ENCODE data around the gene SETD1A. TPM values are rescaled to one million over a fixed set of nuclear protein-coding genes. Genes with fewer than 3 reads are reported as not detected.

SETD1A gene
- total RNA-seq (2022; extraction: Qiagen RNA extraction), result 18.3 to 20.3 TPM (median 18.6 TPM) in 5 replicates

GRCh38 chr16:30957456-30958174, at the start of gene SETD1A:
SETD1A (plus strand) TSS chr16:30957754; CDS start chr16:30958732, 978 bp downstream.

GRCh38 chr16:30923554-30924075, 33.9 kb upstream of the SETD1A start, which contains the start of gene FBXL19:
FBXL19 (plus strand) TSS chr16:30923572; CDS start chr16:30925755, 2,183 bp downstream.

DNA sequence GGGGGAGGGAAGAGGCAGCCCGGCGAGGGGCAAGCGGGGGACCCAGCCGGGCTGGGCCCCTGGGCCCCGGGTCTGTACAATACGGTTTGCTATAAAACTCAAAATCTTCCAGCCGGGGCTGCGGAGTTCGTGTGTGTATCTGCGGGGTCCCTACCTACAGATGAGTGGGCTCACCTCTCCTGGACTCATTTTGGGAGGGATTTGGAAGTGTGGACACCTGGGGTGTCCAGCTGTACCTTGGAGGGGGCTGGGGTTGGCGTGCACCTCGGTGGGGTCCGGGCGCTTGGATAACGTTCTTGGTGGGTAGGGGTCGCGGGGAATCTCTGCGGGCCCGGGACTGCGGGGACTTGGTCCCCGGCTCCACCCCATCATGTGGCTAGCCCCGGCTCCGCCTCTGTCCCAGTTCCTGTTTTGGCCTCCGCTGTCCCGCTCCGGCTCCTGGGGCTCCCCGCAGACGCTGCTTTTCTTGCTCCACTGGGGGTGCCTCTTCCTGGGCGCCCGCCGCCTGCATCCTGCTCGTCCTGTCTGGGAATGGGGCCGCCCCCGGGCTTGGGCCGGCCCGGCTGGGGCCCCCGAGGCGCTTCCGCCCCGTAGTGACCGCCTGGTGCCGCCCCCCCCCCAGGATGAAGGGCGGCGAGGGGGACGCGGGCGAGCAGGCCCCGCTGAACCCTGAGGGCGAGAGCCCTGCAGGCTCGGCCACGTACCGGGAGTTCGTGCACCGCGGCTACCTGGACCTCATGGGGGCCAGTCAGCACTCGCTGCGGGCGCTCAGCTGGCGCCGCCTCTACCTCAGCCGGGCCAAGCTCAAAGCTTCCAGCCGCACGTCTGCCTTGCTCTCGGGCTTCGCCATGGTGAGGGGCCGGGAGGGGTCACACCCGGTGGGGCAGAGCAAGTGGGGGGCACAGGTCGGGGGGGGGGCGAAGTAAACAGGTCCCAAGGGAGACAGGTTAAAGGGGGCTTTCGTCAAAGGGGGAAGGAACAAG, 8.6 kb upstream of the SETD1A start, which contains the start of gene ORAI3:
Gene ORAI3, plus strand, starts transcription at position 402 of the 983 bp plus-strand sequence. Its CDS starts 222 bp downstream, at position 624.

DNA sequence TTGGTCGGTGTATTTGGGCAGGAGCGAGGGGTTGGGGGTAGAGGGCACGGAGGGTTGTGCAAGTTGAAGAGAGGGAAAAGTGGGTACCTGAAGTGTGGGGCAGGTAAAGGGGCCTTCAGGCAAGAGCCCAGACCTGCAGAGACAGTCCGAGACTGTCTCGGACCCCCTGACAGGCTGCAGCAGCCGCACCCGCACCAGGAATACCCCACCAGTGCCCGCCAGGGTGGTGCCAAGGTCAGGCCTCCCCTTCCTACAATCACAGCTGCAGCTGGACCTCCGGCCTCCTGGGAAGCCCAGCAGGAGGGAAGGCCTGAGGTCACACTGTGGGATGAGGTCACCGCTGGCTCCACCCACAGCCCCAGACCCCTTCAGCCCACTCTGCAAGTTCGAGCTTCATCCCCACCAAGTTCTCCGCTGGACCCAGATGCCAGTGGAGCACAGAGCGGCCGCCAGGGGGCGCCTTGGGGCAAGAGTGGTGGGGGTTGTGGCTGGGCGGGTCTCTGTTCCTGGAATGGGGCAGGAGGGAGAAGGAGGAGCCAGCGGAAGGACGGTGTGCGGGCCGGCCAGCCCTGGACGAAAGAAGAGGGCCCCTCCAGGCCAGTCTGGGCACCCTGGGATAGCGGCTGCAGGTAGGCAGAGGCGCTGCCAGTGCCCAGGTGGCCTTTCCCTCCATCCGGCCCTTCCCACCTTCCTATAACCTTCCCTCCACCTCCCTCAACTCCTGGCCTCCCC, 27.3 kb downstream of the SETD1A start, which contains the start of gene HSD3B7:
Gene HSD3B7, plus strand, starts transcription at position 539 of the 732 bp plus-strand sequence. CDS start 452 bp downstream, outside the sequence.

DNA sequence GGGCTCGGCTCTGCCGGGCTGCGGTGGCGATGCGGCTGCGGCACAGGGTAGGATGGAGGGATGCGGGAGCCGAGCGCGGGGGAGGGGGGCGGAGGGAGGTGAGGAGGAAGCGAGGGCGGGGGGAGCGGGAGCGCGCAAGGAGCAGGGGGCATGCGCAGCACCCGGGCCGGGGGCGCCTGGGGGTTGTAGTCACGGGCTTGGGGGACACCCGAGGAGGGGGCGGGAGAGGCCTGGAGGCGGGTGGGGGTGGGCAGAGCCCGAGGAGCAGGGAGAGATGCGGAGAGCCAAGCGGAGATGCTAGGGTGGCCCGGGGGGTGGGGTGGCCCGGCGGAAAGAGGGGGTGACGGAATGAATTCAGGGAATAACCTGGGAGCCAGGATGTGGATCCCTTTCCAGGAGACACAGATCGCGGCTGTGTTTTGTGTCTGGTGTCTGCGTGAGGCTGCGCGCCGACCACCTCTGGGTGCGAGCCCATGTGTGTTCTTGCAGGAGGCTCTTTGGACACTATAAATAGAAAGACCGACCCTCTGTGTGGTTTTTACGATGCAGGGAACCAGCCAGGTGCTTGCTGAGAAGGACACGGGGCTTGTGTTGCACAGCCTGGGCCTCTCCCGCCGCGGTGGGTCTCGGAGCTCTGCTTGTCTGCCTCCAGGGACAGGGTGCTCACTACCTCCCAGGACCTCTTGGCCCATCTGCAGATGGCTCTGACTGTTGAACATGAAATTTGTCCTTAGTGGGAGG, 53.2 kb downstream of the SETD1A start, which contains the start of gene STX1B:
Gene STX1B, minus strand, starts transcription at position 54 of the 741 bp plus-strand sequence. CDS start 242 bp downstream, outside the sequence.

DNA sequence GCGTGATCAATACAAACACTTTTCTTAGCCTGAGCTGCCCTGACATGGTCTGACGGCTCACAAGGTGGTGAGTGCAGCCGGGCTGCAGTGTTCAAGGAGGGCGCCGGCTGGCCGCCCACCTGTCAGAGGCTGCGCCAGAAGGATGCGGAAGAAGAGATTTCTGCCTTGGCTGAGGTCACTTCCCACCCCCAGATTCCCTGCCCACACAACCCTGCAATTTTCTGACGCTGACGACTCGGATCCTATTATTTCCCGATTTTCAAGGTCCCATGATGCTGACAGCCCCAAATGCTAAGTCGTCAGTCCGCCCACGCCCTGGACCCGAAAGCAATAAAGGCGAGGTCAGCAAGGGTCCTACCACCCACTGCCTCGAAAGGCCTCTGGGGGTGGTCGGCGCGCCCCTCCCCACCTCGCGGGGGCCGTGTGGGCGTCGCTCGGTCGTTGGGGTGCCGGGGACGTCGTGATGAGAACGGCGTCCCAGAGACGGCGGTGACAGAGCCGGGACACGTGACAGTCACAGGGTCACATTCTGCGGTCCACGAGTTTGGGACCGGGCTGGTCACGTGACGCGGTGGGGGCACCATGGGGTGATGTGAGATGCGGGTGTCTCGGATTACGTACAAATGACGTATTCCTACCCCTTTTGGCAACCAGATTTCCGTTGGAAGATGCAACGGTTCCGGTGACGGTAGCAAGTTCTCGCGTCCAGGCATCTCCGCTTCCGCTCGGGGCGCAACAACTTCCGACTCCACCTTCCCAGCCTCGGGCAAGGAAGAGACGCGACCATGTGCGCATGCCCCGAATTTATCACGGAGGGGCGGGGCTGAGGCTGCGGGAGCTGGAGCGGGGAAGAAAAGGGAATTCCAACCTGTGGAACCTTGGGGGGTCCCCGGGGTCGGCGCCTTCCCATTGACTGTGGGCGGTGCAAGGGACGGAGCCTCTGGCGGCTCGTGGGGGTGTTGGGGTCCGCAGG, 75.5 kb downstream of the SETD1A start, which contains the start of gene STX4:
Gene STX4, plus strand, starts transcription at position 823 of the 973 bp plus-strand sequence. CDS start 248 bp downstream, outside the sequence.

Other genes with a start within 250 kb of the SETD1A start
- 19.5 to 30.8 TPM (median 26.9 TPM) in 5 replicates for gene PHKG2, start 209.3 kb upstream of the SETD1A start, total RNA-seq (2022; extraction: Qiagen RNA extraction)
- 4.5 to 9.0 TPM (median 8.0 TPM) in 5 replicates for gene CFAP119, start 195.7 kb upstream of the SETD1A start, total RNA-seq (2022; extraction: Qiagen RNA extraction)
- 70.9 to 82.8 TPM (median 79.3 TPM) in 5 replicates for gene RNF40, start 195.4 kb upstream of the SETD1A start, total RNA-seq (2022; extraction: Qiagen RNA extraction)
- 16.0 to 19.7 TPM (median 17.4 TPM) in 5 replicates for gene ZNF629, start 170.5 kb upstream of the SETD1A start, total RNA-seq (2022; extraction: Qiagen RNA extraction)
- 26.3 to 45.4 TPM (median 43.8 TPM) in 5 replicates for gene BCL7C, start 63.7 kb upstream of the SETD1A start, total RNA-seq (2022; extraction: Qiagen RNA extraction)
- 0.16 to 0.29 TPM (median 0.17 TPM) in 5 replicates for gene CTF1, start 61.1 kb upstream of the SETD1A start, total RNA-seq (2022; extraction: Qiagen RNA extraction)
- gene FBXL19, start 34.2 kb upstream of the SETD1A start, total RNA-seq (2022; extraction: Qiagen RNA extraction), result 12.0 to 20.0 TPM (median 16.8 TPM) in 5 replicates
- 10.3 to 14.7 TPM (median 12.3 TPM) in 5 replicates for gene ORAI3, start 8.7 kb upstream of the SETD1A start, total RNA-seq (2022; extraction: Qiagen RNA extraction)
- gene HSD3B7, start 27.5 kb downstream of the SETD1A start, total RNA-seq (2022; extraction: Qiagen RNA extraction), result 13.5 to 17.0 TPM (median 14.5 TPM) in 5 replicates
- 1.4 to 1.7 TPM (median 1.6 TPM) in 5 replicates for gene STX1B, start 52.9 kb downstream of the SETD1A start, total RNA-seq (2022; extraction: Qiagen RNA extraction)
- gene STX4, start 75.8 kb downstream of the SETD1A start, total RNA-seq (2022; extraction: Qiagen RNA extraction), result 49.2 to 67.7 TPM (median 62.8 TPM) in 5 replicates
- 13.2 to 20.9 TPM (median 15.8 TPM) in 5 replicates for gene ZNF668, start 116.5 kb downstream of the SETD1A start, total RNA-seq (2022; extraction: Qiagen RNA extraction)
- 9.3 to 10.8 TPM (median 9.9 TPM) in 5 replicates for gene ZNF646, start 116.7 kb downstream of the SETD1A start, total RNA-seq (2022; extraction: Qiagen RNA extraction)
- 1.1 to 2.1 TPM (median 1.4 TPM) in 5 replicates for gene PRSS53, start 131.2 kb downstream of the SETD1A start, total RNA-seq (2022; extraction: Qiagen RNA extraction)
- 99.8 to 149 TPM (median 147 TPM) in 5 replicates for gene VKORC1, start 137.0 kb downstream of the SETD1A start, total RNA-seq (2022; extraction: Qiagen RNA extraction)
- gene BCKDK, start 150.6 kb downstream of the SETD1A start, total RNA-seq (2022; extraction: Qiagen RNA extraction), result 42.8 to 59.1 TPM (median 54.4 TPM) in 5 replicates
- gene KAT8, start 159.9 kb downstream of the SETD1A start, total RNA-seq (2022; extraction: Qiagen RNA extraction), result 44.4 to 51.1 TPM (median 49.2 TPM) in 5 replicates
- 1.2 to 1.8 TPM (median 1.4 TPM) in 5 replicates for gene PRSS8, start 178.0 kb downstream of the SETD1A start, total RNA-seq (2022; extraction: Qiagen RNA extraction)
- gene PRSS36, start 192.3 kb downstream of the SETD1A start, total RNA-seq (2022; extraction: Qiagen RNA extraction), result 0.84 to 2.1 TPM (median 1.3 TPM) in 5 replicates
- 494 to 572 TPM (median 537 TPM) in 5 replicates for gene FUS, start 222.4 kb downstream of the SETD1A start, total RNA-seq (2022; extraction: Qiagen RNA extraction)
- gene PYCARD, start 245.0 kb downstream of the SETD1A start, total RNA-seq (2022; extraction: Qiagen RNA extraction), result 26.9 to 41.9 TPM (median 35.6 TPM) in 5 replicates

Data from A549 treated with AZD2906 at 1 μM for 4 hours (cell line).